ENCODE measurements around the gene H2BW2.

- TF ChIP-seq POLR2A (IDR thresholded peaks at IDR 0.05) (no peak), POLR2AphosphoS5 (IDR thresholded peaks at IDR 0.05) (no peak), EP300 (IDR thresholded peaks at IDR 0.05) (no peak), CTCF (IDR thresholded peaks at IDR 0.05) (no peak)
Observed at GRCh38 chrX:104013606-104014005, 26.1 kb upstream of the H2BW2 start, which contains the start of gene H2BW1.

Measured in gastroesophageal sphincter (tissue), 3 donors.